HepG2 (cell line): ENCODE results near the gene LPIN3. TPM values are rescaled to one million over a fixed set of nuclear protein-coding genes. Genes with fewer than 3 reads are reported as not detected.

ENCODE experiments used
- ATAC-seq: fragments of 200-7000 bp; cut with Tn5 transposase; 3 replicates; pipeline ENCODE4 v1.9.1; 2020; ENCODE audit warnings: mild to moderate bottlenecking, moderate library complexity
- BruUV-seq: library from RNA; stranded (reverse); fragments of 400-500 nt; replicated peaks from 2 replicates; lab custom pipeline; 2021; lab: Mats Ljungman, UMichigan
- CTCF ChIA-PET: fragments of 300-600 bp; formaldehyde crosslinking; extraction: SDS; loops from one replicate; lab custom pipeline; 2021; ENCODE audit warnings: low total read pairs, inconsistent platforms, low intra/inter-chr PET ratio; lab: Yijun Ruan, JAX
- POLR2A ChIA-PET: fragments of 350-600 bp; sonication (Branson Sonifier 250); formaldehyde crosslinking; loops from one replicate; lab custom pipeline; 2020; ENCODE audit warnings: antibody characterized with exemption, inconsistent platforms; lab: Yijun Ruan, JAX
- DNase-seq: peaks from one replicate; pipeline ENCODE4 v3.0.0-alpha.2; 2015; ENCODE audit warnings: low spot score
- FAIRE-seq: peaks from 3 replicates; lab custom pipeline; 2011; peaks lifted over from hg19 to GRCh38; lab: Jason Lieb, UNC
- H2AFZ ChIP-seq: one replicate; pipeline ENCODE4 v1.6.1; 2011; ENCODE audit warnings: low read length, inconsistent platforms
- H3K27ac ChIP-seq: fragments of 300-600 bp; 3 replicates; pipeline ENCODE4 v1.8.0; 2011; ENCODE audit warnings: mixed run types, mild to moderate bottlenecking, mixed read lengths, low read length, inconsistent platforms; ENCODE audit not compliant: insufficient read depth; ENCODE audit errors: extremely low read length
- H3K27me3 ChIP-seq, 2 experiments: fragments of 200-600 bp in 1 of 2; 2 replicates in 1 of 2; 3 replicates in 1 of 2; pipeline versions ENCODE4 v1.6.0 to v1.8.0; 2011; ENCODE audit warnings: low read length in 2 of 2, mild to moderate bottlenecking in 2 of 2, moderate library complexity in 2 of 2, inconsistent platforms in 1 of 2; ENCODE audit not compliant: insufficient read depth in 2 of 2, control insufficient read depth in 1 of 2
- H3K36me3 ChIP-seq, 2 experiments: fragments of 200-600 bp in 1 of 2; replicated peaks in 1 of 2; 2 replicates in 1 of 2; 3 replicates in 1 of 2; pipeline versions ENCODE4 v1.5.1 to v1.8.0; 2011; ENCODE audit warnings: low read length in 2 of 2, inconsistent platforms in 1 of 2; ENCODE audit not compliant: insufficient read depth in 2 of 2, control insufficient read depth in 1 of 2
- H3K4me1 ChIP-seq: 2 replicates; pipeline ENCODE4 v1.5.1; 2012; ENCODE audit warnings: low read length, inconsistent platforms; ENCODE audit not compliant: insufficient read depth
- H3K4me2 ChIP-seq: 2 replicates; pipeline ENCODE4 v1.6.0; 2011; ENCODE audit warnings: low read depth, low read length, inconsistent platforms
- H3K4me3 ChIP-seq, 3 experiments: fragments of 200-600 bp in 1 of 3; sonication (generic), shearing (Covaris generic) in 1 of 3; replicated peaks in 1 of 3; 2 replicates each; pipeline ENCODE4 v1.5.1; 2011 to 2016; ENCODE audit warnings: low read length in 3 of 3, inconsistent platforms in 2 of 3, low read depth in 2 of 3, mild to moderate bottlenecking in 2 of 3, control low read depth in 1 of 3, mixed read lengths in 1 of 3; ENCODE audit not compliant: insufficient read depth in 1 of 3
- H3K79me2 ChIP-seq: one replicate; pipeline ENCODE4 v1.6.1; 2011; ENCODE audit warnings: low read length, inconsistent platforms; ENCODE audit not compliant: insufficient read depth
- H3K9ac ChIP-seq: 2 replicates; pipeline ENCODE4 v1.6.0; 2011; ENCODE audit warnings: mild to moderate bottlenecking, low read depth, low read length, inconsistent platforms; ENCODE audit not compliant: insufficient read depth
- H3K9me3 ChIP-seq: 2 replicates; pipeline ENCODE4 v1.5.1; 2012; ENCODE audit warnings: mild to moderate bottlenecking, low read length
- H4K20me1 ChIP-seq: 2 replicates; pipeline ENCODE4 v1.6.0; 2011; ENCODE audit warnings: inconsistent platforms, mild to moderate bottlenecking, low read length, moderate library complexity; ENCODE audit not compliant: insufficient read depth
- ESRRA ChIP-seq: sonication (generic); formaldehyde crosslinking; IDR thresholded peaks from 2 replicates; pipeline ENCODE4 v1.5.1; 2020; ENCODE audit warnings: mild to moderate bottlenecking, low read depth, missing genetic modification reagents
- EZH2 ChIP-seq: conservative IDR thresholded peaks from 2 replicates; pipeline ENCODE4 v1.6.1; 2012; ENCODE audit warnings: mild to moderate bottlenecking, low read depth, low read length, moderate library complexity
- MAX ChIP-seq: IDR thresholded peaks from 2 replicates; pipeline ENCODE4 v1.6.1; 2012; ENCODE audit warnings: inconsistent platforms
- STAG1 ChIP-seq: sonication (generic); formaldehyde crosslinking; IDR thresholded peaks from 2 replicates; pipeline ENCODE4 v1.4.0; 2020; ENCODE audit warnings: missing genetic modification reagents
- TBX2 ChIP-seq: sonication (generic); formaldehyde crosslinking; IDR thresholded peaks from 2 replicates; pipeline ENCODE4 v1.5.0; 2020; ENCODE audit warnings: missing genetic modification reagents, mild to moderate bottlenecking, borderline replicate concordance
- WGBS: methylation state at CpG from one replicate; pipeline ENCODE4 v1.1.6; 2017; ENCODE audit warnings: low lambda C conversion rate; 5-methylcytosine and 5-hydroxymethylcytosine counted together
- in situ Hi-C: cut with HindIII; loops from 2 replicates; pipeline ENCODE4 v1.10.0; 2017; ENCODE audit warnings: low pct_unique_long_range_greater_than_20kb; ENCODE audit not compliant: extremely low pct_ligation_motif_present
- intact Hi-C: fragments of 100-400 bp; cut with micrococcal nuclease; formaldehyde crosslinking; loops from one replicate; pipeline ENCODE4 v1.10.0; 2022; ENCODE audit not compliant: unreplicated experiment
- polyA plus RNA-seq, 8 experiments: library from polyadenylated mRNA; depleted of rRNA in 3 of 8; stranded (reverse) in 7 of 8; unstranded in 1 of 8; fragments of >200 nt; fragmentation: Illumina TruSeq in 4 of 8; extraction: Trizol in 4 of 8; gene quantifications; 2 replicates each; pipeline versions ENCODE4 v1.2.1 to v1.2.3, GENCODE V29; 2011 to 2016; ENCODE audit warnings: low read depth in 4 of 8, missing spikeins in 1 of 8, mixed read lengths in 1 of 8; ENCODE audit not compliant: insufficient read depth in 1 of 8
- total RNA-seq, 5 experiments: library from RNA; depleted of rRNA; stranded (reverse); fragments of >200 nt; fragmentation: Illumina TruSeq; extraction: Trizol; gene quantifications; 2 replicates each; pipeline ENCODE4 v1.2.3, GENCODE V29; 2016; ENCODE audit warnings: low read depth in 1 of 5
- TF ChIP-seq, protein P1 (sequence below): IDR thresholded peaks from 2 replicates; pipeline ENCODE4 v1.6.1; 2016
- TF ChIP-seq, protein P2 (sequence below): IDR thresholded peaks from 2 replicates; pipeline ENCODE4 v1.6.1; 2016; ENCODE audit warnings: mild to moderate bottlenecking, missing biosample characterization, missing genetic modification reagents
- TF ChIP-seq, protein P3 (sequence below): sonication (generic); formaldehyde crosslinking; IDR thresholded peaks from 2 replicates; pipeline ENCODE4 v1.5.0; 2020; ENCODE audit warnings: mild to moderate bottlenecking, missing genetic modification reagents, moderate library complexity

LPIN3 gene
- total and polyA plus RNA-seq, 2 of the 13 experiments (the other 11 are each of a cell fraction or from before 2014, with no cell fraction given), result 14.2 to 28.6 TPM

GRCh38 chr20:41380551-41381193 is 40.1 kb downstream of the LPIN3 start:
- CTCF ChIA-PET, result no interaction called here
- Histone ChIP-seq H3K4me3 (no peak overlapping the region), H3K9ac (no peak overlapping the region), H3K4me1 (peaks cover 11% of the 10 kb centered on the region), H2AFZ (no peak overlapping the region), H3K27ac (no peak overlapping the region), H3K9me3 (no peaks in the 10 kb centered on the region), H3K36me3 (no peaks in the 10 kb centered on the region), H3K27me3 (peaks cover 0 to 51% of the 10 kb centered on the region in 2 experiments; a peak in 3 of 5 replicates), H3K79me2 (no peaks in the 10 kb centered on the region), H4K20me1 (no peaks in the 10 kb centered on the region), H3K4me2 (no peak overlapping the region)
- ATAC-seq (peak; percentile 37), DNase-seq (no peak), FAIRE-seq (no peak)
- POLR2A ChIA-PET, result no interaction called here
- no peak for TF ChIP-seq MAX
- TF ChIP-seq EZH2, result 0 out of 2 replicates have a peak, but pooled peaks have one; percentile 33
- no peak for TF ChIP-seq ESRRA (CRISPR knock-in tag)
- no peak for TF ChIP-seq TBX2 (CRISPR knock-in tag)
- peak; percentile 25 for TF ChIP-seq STAG1 (CRISPR knock-in tag)
- TF ChIP-seq, protein P1, sequence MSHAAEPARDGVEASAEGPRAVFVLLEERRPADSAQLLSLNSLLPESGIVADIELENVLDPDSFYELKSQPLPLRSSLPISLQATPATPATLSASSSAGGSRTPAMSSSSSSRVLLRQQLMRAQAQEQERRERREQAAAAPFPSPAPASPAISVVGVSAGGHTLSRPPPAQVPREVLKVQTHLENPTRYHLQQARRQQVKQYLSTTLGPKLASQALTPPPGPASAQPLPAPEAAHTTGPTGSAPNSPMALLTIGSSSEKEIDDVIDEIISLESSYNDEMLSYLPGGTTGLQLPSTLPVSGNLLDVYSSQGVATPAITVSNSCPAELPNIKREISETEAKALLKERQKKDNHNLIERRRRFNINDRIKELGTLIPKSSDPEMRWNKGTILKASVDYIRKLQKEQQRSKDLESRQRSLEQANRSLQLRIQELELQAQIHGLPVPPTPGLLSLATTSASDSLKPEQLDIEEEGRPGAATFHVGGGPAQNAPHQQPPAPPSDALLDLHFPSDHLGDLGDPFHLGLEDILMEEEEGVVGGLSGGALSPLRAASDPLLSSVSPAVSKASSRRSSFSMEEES (CRISPR knock-in tag), result no peak
- TF ChIP-seq, protein P2, sequence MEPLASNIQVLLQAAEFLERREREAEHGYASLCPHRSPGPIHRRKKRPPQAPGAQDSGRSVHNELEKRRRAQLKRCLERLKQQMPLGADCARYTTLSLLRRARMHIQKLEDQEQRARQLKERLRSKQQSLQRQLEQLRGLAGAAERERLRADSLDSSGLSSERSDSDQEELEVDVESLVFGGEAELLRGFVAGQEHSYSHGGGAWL, result no peak
- TF ChIP-seq, protein P3, sequence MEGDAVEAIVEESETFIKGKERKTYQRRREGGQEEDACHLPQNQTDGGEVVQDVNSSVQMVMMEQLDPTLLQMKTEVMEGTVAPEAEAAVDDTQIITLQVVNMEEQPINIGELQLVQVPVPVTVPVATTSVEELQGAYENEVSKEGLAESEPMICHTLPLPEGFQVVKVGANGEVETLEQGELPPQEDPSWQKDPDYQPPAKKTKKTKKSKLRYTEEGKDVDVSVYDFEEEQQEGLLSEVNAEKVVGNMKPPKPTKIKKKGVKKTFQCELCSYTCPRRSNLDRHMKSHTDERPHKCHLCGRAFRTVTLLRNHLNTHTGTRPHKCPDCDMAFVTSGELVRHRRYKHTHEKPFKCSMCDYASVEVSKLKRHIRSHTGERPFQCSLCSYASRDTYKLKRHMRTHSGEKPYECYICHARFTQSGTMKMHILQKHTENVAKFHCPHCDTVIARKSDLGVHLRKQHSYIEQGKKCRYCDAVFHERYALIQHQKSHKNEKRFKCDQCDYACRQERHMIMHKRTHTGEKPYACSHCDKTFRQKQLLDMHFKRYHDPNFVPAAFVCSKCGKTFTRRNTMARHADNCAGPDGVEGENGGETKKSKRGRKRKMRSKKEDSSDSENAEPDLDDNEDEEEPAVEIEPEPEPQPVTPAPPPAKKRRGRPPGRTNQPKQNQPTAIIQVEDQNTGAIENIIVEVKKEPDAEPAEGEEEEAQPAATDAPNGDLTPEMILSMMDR (CRISPR knock-in tag), result peak; percentile 21; the same call in 1 of the 2 replicates
- WGBS, result 34% methylated on average over 12 of the region's 12 CpGs
- intact Hi-C loops (no loop called here), in situ Hi-C loops (no loop called here)
- BruUV-seq, result no TSS peak
